ENCODE measurements around the gene CD300A. TPM values are rescaled to one million over a fixed set of nuclear protein-coding genes. Genes with fewer than 3 reads are reported as not detected.
A peak's percentile ranks its signal among the peaks of the same experiment; 100 is the strongest.

CD300A gene
- total RNA-seq, 2 donors from 2014 or later = 2.9 to 5.7 TPM

- ATAC-seq (no peak), DNase-seq (no peak)
- intact Hi-C loops (cut with DNase I) = no loop called here
Observed at GRCh38 chr17:74435775-74436359, 30.6 kb upstream of the CD300A start.

GRCh38 chr17:74437702-74438101 is 28.7 kb upstream of the CD300A start:
- no peak for ATAC-seq
- intact Hi-C loops (cut with DNase I) = no loop called here
- no peak for DNase-seq

GRCh38 chr17:74439691-74440567 is 26.5 kb upstream of the CD300A start:
- intact Hi-C loops (cut with DNase I) = no loop called here
- DNase-seq (no peak), ATAC-seq (no peak)

GRCh38 chr17:74441537-74441936 is 24.9 kb upstream of the CD300A start:
- intact Hi-C loops (cut with DNase I) = no loop called here
- ATAC-seq (no peak), DNase-seq (no peak)

GRCh38 chr17:74442291-74442669 is 24.2 kb upstream of the CD300A start:
- no peak for ATAC-seq
- no peak for DNase-seq
- intact Hi-C loops (cut with DNase I) = no loop called here

GRCh38 chr17:74442670-74443515 is 23.5 kb upstream of the CD300A start:
- DNase-seq = peak; percentile 91
- peak; percentile 75 to 77 for ATAC-seq
- intact Hi-C loops (cut with DNase I) = no loop called here

- no peak for ATAC-seq
- no peak for DNase-seq
- intact Hi-C loops (cut with DNase I) = no loop called here
Observed at GRCh38 chr17:74443516-74444296, 22.7 kb upstream of the CD300A start.

- intact Hi-C loops (cut with DNase I) = no loop called here
- peak; percentile 21 to 36 for ATAC-seq
- peak; percentile 79 for DNase-seq
Observed at GRCh38 chr17:74444406-74444805, 22.0 kb upstream of the CD300A start.

GRCh38 chr17:74445158-74445557 is 21.3 kb upstream of the CD300A start:
- intact Hi-C loops (cut with DNase I) = no loop called here
- no peak for ATAC-seq

GRCh38 chr17:74446551-74447500 is 19.6 kb upstream of the CD300A start:
- intact Hi-C loops (cut with DNase I) = no loop called here
- DNase-seq = peak; percentile 87
- peak; percentile 35 to 37 for ATAC-seq

More at GRCh38 chr17:74445158-74445557, 21.3 kb upstream of the CD300A start:
- DNase-seq = no peak

GRCh38 chr17:74447628-74448159 is 18.7 kb upstream of the CD300A start:
- no peak for ATAC-seq
- intact Hi-C loops (cut with DNase I) = no loop called here
- DNase-seq = no peak

GRCh38 chr17:74448756-74449155 is 17.7 kb upstream of the CD300A start:
- intact Hi-C loops (cut with DNase I) = no loop called here
- ATAC-seq = no peak
- DNase-seq = no peak

- intact Hi-C loops (cut with DNase I) = no loop called here
- no peak for ATAC-seq
- DNase-seq = no peak
Observed at GRCh38 chr17:74449306-74449705, 17.1 kb upstream of the CD300A start.

- intact Hi-C loops (cut with DNase I) = loop anchor here in 1 of 2 donors (10.0 kb wide), 1 partner anchor 145 kb away; no protein-coding TSS in a partner anchor
- ATAC-seq (no peak), DNase-seq (no peak)
Observed at GRCh38 chr17:74449773-74450172, 16.7 kb upstream of the CD300A start.

GRCh38 chr17:74450231-74450630 is 16.2 kb upstream of the CD300A start:
- intact Hi-C loops (cut with DNase I) = loop anchor here in 1 of 2 donors (10.0 kb wide), 1 partner anchor 145 kb away; no protein-coding TSS in a partner anchor
- DNase-seq (no peak), ATAC-seq (no peak)

- intact Hi-C loops (cut with DNase I) = loop anchor here in 1 of 2 donors (10.0 kb wide), 1 partner anchor 146 kb away; no protein-coding TSS in a partner anchor
- DNase-seq (no peak), ATAC-seq (no peak)
Observed at GRCh38 chr17:74450925-74451403, 15.5 kb upstream of the CD300A start.

- intact Hi-C loops (cut with DNase I) = loop anchor here in 1 of 2 donors (10.0 kb wide), 1 partner anchor 147 kb away; no protein-coding TSS in a partner anchor
- ATAC-seq (no peak), DNase-seq (no peak)
Observed at GRCh38 chr17:74451557-74451956, 14.9 kb upstream of the CD300A start.
